GM21737 (cell line): ENCODE measurements around the gene ACP3.

Experiments
- ATAC-seq: cut with Tn5 transposase; IDR thresholded peaks from one replicate; pipeline ENCODE4 v1.9.1; 2021; ENCODE audit warnings: mild to moderate bottlenecking, moderate library complexity; ENCODE audit not compliant: unreplicated experiment

Gene ACP3

GRCh38 chr3:132311841-132312240 lies 5.4 kb upstream of the ACP3 start:
- ATAC-seq, result no peak

- ATAC-seq, result no peak
These were observed 1.4 kb upstream of the ACP3 start for GRCh38 chr3:132315851-132316250.

- no peak for ATAC-seq
These were observed 1.2 kb downstream of the ACP3 start for GRCh38 chr3:132318451-132318850.

GRCh38 chr3:132321304-132321703 lies 4.1 kb downstream of the ACP3 start:
- no peak for ATAC-seq

- ATAC-seq, result no peak
These were observed 7.9 kb downstream of the ACP3 start for GRCh38 chr3:132325103-132325606.

GRCh38 chr3:132325634-132326033 lies 8.4 kb downstream of the ACP3 start:
- no peak for ATAC-seq

- ATAC-seq, result no peak
These were observed 9.0 kb downstream of the ACP3 start for GRCh38 chr3:132326251-132326650.

GRCh38 chr3:132332082-132332481 lies 14.9 kb downstream of the ACP3 start:
- no peak for ATAC-seq

- no peak for ATAC-seq
These were observed 15.3 kb downstream of the ACP3 start for GRCh38 chr3:132332508-132332907.

- ATAC-seq, result no peak
These were observed 24.5 kb downstream of the ACP3 start for GRCh38 chr3:132341746-132342145.

- ATAC-seq, result no peak
These were observed 25.0 kb downstream of the ACP3 start for GRCh38 chr3:132342183-132342582.

GRCh38 chr3:132342610-132343009 lies 25.4 kb downstream of the ACP3 start:
- no peak for ATAC-seq

GRCh38 chr3:132343018-132343612 lies 25.9 kb downstream of the ACP3 start:
- no peak for ATAC-seq

- ATAC-seq, result no peak
These were observed 27.6 kb downstream of the ACP3 start for GRCh38 chr3:132344666-132345280.

- no peak for ATAC-seq
These were observed 29.9 kb downstream of the ACP3 start for GRCh38 chr3:132346841-132347736.

- no peak for ATAC-seq
These were observed 30.6 kb downstream of the ACP3 start for GRCh38 chr3:132347811-132348210.

GRCh38 chr3:132348531-132348930 lies 31.3 kb downstream of the ACP3 start:
- no peak for ATAC-seq

- ATAC-seq, result no peak
These were observed 33.6 kb downstream of the ACP3 start for GRCh38 chr3:132350814-132351213.

GRCh38 chr3:132351222-132351806 lies 34.1 kb downstream of the ACP3 start:
- no peak for ATAC-seq

GRCh38 chr3:132352556-132353143 lies 35.4 kb downstream of the ACP3 start:
- no peak for ATAC-seq
